H1 (cell line): ENCODE measurements around the gene TFDP1. TPM values are rescaled to one million over a fixed set of nuclear protein-coding genes. Genes with fewer than 3 reads are reported as not detected.

Experiments
- CTCF ChIA-PET: fragments of 300-600 bp; sonication (Branson Sonifier 250); formaldehyde crosslinking; loops from one replicate; lab custom pipeline; 2021; ENCODE audit not compliant: partially characterized antibody; lab: Charles Lee
- POLR2A ChIA-PET: fragments of 300-600 bp; sonication (Branson Sonifier 250); formaldehyde crosslinking; loops from one replicate; lab custom pipeline; 2021; ENCODE audit warnings: inconsistent platforms; ENCODE audit not compliant: partially characterized antibody; lab: Charles Lee
- DNase-seq, 2 experiments: peaks; one replicate each; pipeline versions ENCODE4 v3.0.0 to v3.0.0-alpha.2; 2010 to 2022; ENCODE audit warnings: low spot score in 2 of 2, low read depth in 1 of 2, mixed read lengths in 1 of 2
- FAIRE-seq: peaks from 2 replicates; lab custom pipeline; 2011; peaks lifted over from hg19 to GRCh38; lab: Jason Lieb, UNC
- H2AFZ ChIP-seq: 2 replicates; pipeline ENCODE4 v1.8.1; 2012; ENCODE audit warnings: low read length, inconsistent platforms
- H2AK5ac ChIP-seq: 2 replicates; pipeline ENCODE4 v1.6.1; 2013; ENCODE audit warnings: low read depth, low read length
- H2BK120ac ChIP-seq: replicated peaks from 2 replicates; pipeline ENCODE3; 2013; ENCODE audit warnings: low read depth, low read length, inconsistent platforms
- H2BK12ac ChIP-seq: 2 replicates; pipeline ENCODE4 v1.6.1; 2013; ENCODE audit warnings: low read depth, low read length
- H2BK15ac ChIP-seq: 2 replicates; pipeline ENCODE4 v1.6.1; 2013; ENCODE audit warnings: low read length
- H2BK20ac ChIP-seq: 2 replicates; pipeline ENCODE4 v1.6.1; 2013; ENCODE audit warnings: low read length
- H2BK5ac ChIP-seq: 2 replicates; pipeline ENCODE4 v1.6.1; 2013; ENCODE audit warnings: low read depth, low read length
- H3K14ac ChIP-seq: 2 replicates; pipeline ENCODE4 v1.6.1; 2013; ENCODE audit warnings: inconsistent platforms; ENCODE audit not compliant: insufficient read length
- H3K18ac ChIP-seq: 2 replicates; pipeline ENCODE4 v1.6.1; 2013; ENCODE audit warnings: low read length; ENCODE audit errors: extremely low read depth
- H3K23ac ChIP-seq: 2 replicates; pipeline ENCODE4 v1.6.1; 2013; ENCODE audit warnings: inconsistent platforms; ENCODE audit not compliant: insufficient read length
- H3K23me2 ChIP-seq: 2 replicates; pipeline ENCODE4 v1.6.1; 2013; ENCODE audit warnings: low read depth, low read length
- H3K27ac ChIP-seq: 2 replicates; pipeline ENCODE4 v1.6.1; 2011; ENCODE audit warnings: low read depth, low read length, inconsistent platforms
- H3K27me3 ChIP-seq, 4 experiments: replicated peaks in 1 of 4; 1 replicate in 1 of 4; 2 replicates in 3 of 4; pipeline versions ENCODE4 v1.6.1 to v1.8.1; 2011 to 2013; ENCODE audit warnings: low read length in 3 of 4, mild to moderate bottlenecking in 3 of 4, inconsistent platforms in 2 of 4, mixed read lengths in 2 of 4, moderate library complexity in 1 of 4; ENCODE audit not compliant: control insufficient read depth in 3 of 4, insufficient read depth in 3 of 4; ENCODE audit errors: extremely low read depth in 1 of 4
- H3K36me3 ChIP-seq, 4 experiments: 2 replicates each; pipeline versions ENCODE4 v1.6.1 to v1.8.1; 2011 to 2013; ENCODE audit warnings: mild to moderate bottlenecking in 4 of 4, low read length in 3 of 4, moderate library complexity in 2 of 4, control low read depth in 1 of 4, inconsistent platforms in 1 of 4; ENCODE audit not compliant: insufficient read depth in 4 of 4, control insufficient read depth in 2 of 4
- H3K4ac ChIP-seq: replicated peaks from 2 replicates; pipeline ENCODE3; 2013; ENCODE audit warnings: low read length, low read depth, mixed read lengths, inconsistent platforms; ENCODE audit not compliant: insufficient read length
- H3K4me1 ChIP-seq, 4 experiments: replicated peaks in 1 of 4; 1 replicate in 1 of 4; 2 replicates in 3 of 4; pipeline versions ENCODE4 v1.6.1 to v1.8.1; 2011 to 2013; ENCODE audit warnings: low read length in 3 of 4, inconsistent platforms in 2 of 4, mixed read lengths in 1 of 4; ENCODE audit not compliant: insufficient read depth in 4 of 4, control insufficient read depth in 3 of 4
- H3K4me2 ChIP-seq, 2 experiments: 2 replicates each; pipeline versions ENCODE4 v1.6.1 to v1.8.1; 2011 to 2013; ENCODE audit warnings: low read depth in 2 of 2, low read length in 2 of 2, control low read depth in 1 of 2, inconsistent platforms in 1 of 2, mild to moderate bottlenecking in 1 of 2; ENCODE audit not compliant: insufficient read depth in 1 of 2
- H3K4me3 ChIP-seq, 4 experiments: fragments of 200-600, 300-600 bp in 1 of 4; sonication (generic), shearing (Covaris generic), sonication (Bioruptor Twin) in 1 of 4; 2 replicates each; pipeline versions ENCODE4 v1.5.1 to v1.8.1; 2011 to 2016; ENCODE audit warnings: low read length in 4 of 4, low read depth in 3 of 4, control low read depth in 2 of 4, inconsistent platforms in 2 of 4, mild to moderate bottlenecking in 2 of 4, mixed read lengths in 1 of 4, moderate library complexity in 1 of 4; ENCODE audit not compliant: insufficient read depth in 2 of 4; ENCODE audit errors: extremely low read depth in 1 of 4
- H3K56ac ChIP-seq: replicated peaks from 2 replicates; pipeline ENCODE3; 2013; ENCODE audit warnings: low read depth, mild to moderate bottlenecking, mixed read lengths, low read length, inconsistent platforms; ENCODE audit not compliant: insufficient read length
- H3K79me1 ChIP-seq: 2 replicates; pipeline ENCODE4 v1.6.1; 2013; ENCODE audit warnings: low read depth, low read length, control low read depth
- H3K79me2 ChIP-seq, 2 experiments: 2 replicates each; pipeline versions ENCODE4 v1.6.1 to v1.8.1; 2012 to 2013; ENCODE audit warnings: low read length in 2 of 2, mild to moderate bottlenecking in 2 of 2, inconsistent platforms in 1 of 2; ENCODE audit not compliant: insufficient read depth in 2 of 2, control insufficient read depth in 1 of 2
- H3K9ac ChIP-seq, 4 experiments: replicated peaks in 1 of 4; 1 replicate in 1 of 4; 2 replicates in 3 of 4; pipeline versions ENCODE4 v1.6.1 to v1.8.1; 2011 to 2013; ENCODE audit warnings: low read depth in 3 of 4, low read length in 3 of 4, control low read depth in 2 of 4, mild to moderate bottlenecking in 2 of 4, moderate library complexity in 2 of 4, inconsistent platforms in 1 of 4; ENCODE audit errors: extremely low read depth in 1 of 4
- H3K9me3 ChIP-seq, 2 experiments: 2 replicates each; pipeline versions ENCODE4 v1.6.1 to v1.8.1; 2012 to 2013; ENCODE audit warnings: mild to moderate bottlenecking in 2 of 2, moderate library complexity in 2 of 2, control low read depth in 1 of 2, inconsistent platforms in 1 of 2, low read depth in 1 of 2, low read length in 1 of 2, mixed read lengths in 1 of 2; ENCODE audit not compliant: insufficient read depth in 2 of 2
- H4K20me1 ChIP-seq, 2 experiments: replicated peaks in 1 of 2; 2 replicates each; pipeline versions ENCODE3 to v1.8.1; 2011 to 2013; ENCODE audit warnings: inconsistent platforms in 2 of 2, low read length in 2 of 2, mild to moderate bottlenecking in 1 of 2; ENCODE audit not compliant: insufficient read depth in 2 of 2, control insufficient read depth in 1 of 2
- H4K5ac ChIP-seq: 2 replicates; pipeline ENCODE4 v1.6.1; 2013; ENCODE audit warnings: low read length, low read depth, mixed read lengths, inconsistent platforms; ENCODE audit not compliant: insufficient read length
- H4K8ac ChIP-seq: 2 replicates; pipeline ENCODE4 v1.8.0; 2013; ENCODE audit warnings: mild to moderate bottlenecking, moderate library complexity, low read length, inconsistent platforms; ENCODE audit not compliant: insufficient read depth; ENCODE audit errors: extremely low read depth
- H4K91ac ChIP-seq: replicated peaks from 2 replicates; pipeline ENCODE3; 2013; ENCODE audit warnings: low read length, mixed read lengths, inconsistent platforms; ENCODE audit not compliant: insufficient read length
- ATF3 ChIP-seq: IDR thresholded peaks from 2 replicates; pipeline ENCODE4 v1.6.1; 2011; ENCODE audit warnings: low read depth, mild to moderate bottlenecking, low read length; ENCODE audit not compliant: insufficient read depth
- CBX5 ChIP-seq: fragments of 300-800, 300-1000 bp; sonication (generic); IDR thresholded peaks from 2 replicates; pipeline ENCODE4 v1.7.1; 2016; ENCODE audit warnings: antibody characterized with exemption, low read length, low read depth
- CEBPB ChIP-seq: IDR thresholded peaks from 2 replicates; pipeline ENCODE4 v1.6.1; 2012; ENCODE audit warnings: low read depth, low read length
- CREB1 ChIP-seq: IDR thresholded peaks from 2 replicates; pipeline ENCODE4 v1.6.1; 2012; ENCODE audit warnings: inconsistent platforms
- HDAC2 ChIP-seq, 2 experiments: fragments of 300-600 bp in 1 of 2; sonication (generic) in 1 of 2; IDR thresholded peaks; 2 replicates each; pipeline ENCODE4 v1.6.1; 2011 to 2012; ENCODE audit warnings: low read depth in 2 of 2, low read length in 2 of 2, mild to moderate bottlenecking in 2 of 2, moderate library complexity in 2 of 2, borderline replicate concordance in 1 of 2, inconsistent platforms in 1 of 2
- KDM5A ChIP-seq: fragments of 200-600 bp; IDR thresholded peaks from 2 replicates; pipeline ENCODE4 v1.7.1; 2012; ENCODE audit warnings: mild to moderate bottlenecking, low read length, inconsistent platforms, mixed read lengths
- POLR2A ChIP-seq, 2 experiments: IDR thresholded peaks; 1 replicate in 1 of 2; 2 replicates in 1 of 2; pipeline ENCODE4 v1.6.1; 2011; ENCODE audit warnings: low read depth in 2 of 2, low read length in 2 of 2, mild to moderate bottlenecking in 2 of 2; ENCODE audit errors: control extremely low read depth in 1 of 2
- RBBP5 ChIP-seq: IDR thresholded peaks from 2 replicates; pipeline ENCODE4 v1.7.1; 2012; ENCODE audit warnings: low read depth, mild to moderate bottlenecking, inconsistent platforms, low read length, moderate library complexity, borderline replicate concordance
- RXRA ChIP-seq: IDR thresholded peaks from 2 replicates; pipeline ENCODE4 v1.6.1; 2011; ENCODE audit warnings: low read depth, mild to moderate bottlenecking, low read length, moderate library complexity; ENCODE audit not compliant: insufficient read depth
- SRF ChIP-seq: IDR thresholded peaks from 2 replicates; pipeline ENCODE4 v1.6.1; 2011; ENCODE audit warnings: mild to moderate bottlenecking, low read depth, low read length, moderate library complexity
- SUZ12 ChIP-seq: fragments of 200-600 bp; sonication (generic); IDR thresholded peaks from 2 replicates; pipeline ENCODE4 v1.6.1; 2012; ENCODE audit warnings: mild to moderate bottlenecking, inconsistent platforms, low read length, moderate library complexity, mixed read lengths
- ZNF274 ChIP-seq: IDR thresholded peaks from 2 replicates; pipeline ENCODE4 v1.7.0; 2012; ENCODE audit warnings: low read length, borderline replicate concordance; ENCODE audit errors: extremely low read depth
- WGBS, 2 experiments: shearing (Covaris generic) in 1 of 2; methylation state at CpG; one replicate each; pipeline versions ENCODE4 v1.1.6 to v1.1.7; 2013 to 2015; ENCODE audit warnings: low lambda C conversion rate in 2 of 2, mixed read lengths in 2 of 2, inconsistent platforms in 1 of 2, low coverage in 1 of 2, missing lambda C conversion rate in 1 of 2; ENCODE audit not compliant: insufficient replicate concordance in 2 of 2, insufficient coverage in 1 of 2, insufficient read length in 1 of 2; ENCODE audit errors: extremely low coverage in 1 of 2, missing lambda C conversion rate in 1 of 2; 5-methylcytosine and 5-hydroxymethylcytosine counted together
- polyA plus RNA-seq, 7 experiments: library from polyadenylated mRNA; depleted of rRNA in 3 of 7; stranded (reverse) in 5 of 7; unstranded in 2 of 7; fragments of >200 nt in 5 of 7; fragments of 200-250 nt in 2 of 7; gene quantifications; 1 replicate in 5 of 7; 2 replicates in 1 of 7; 4 replicates in 1 of 7; pipeline versions ENCODE4 v1.2.1 to v1.2.3, GENCODE V29; 2011 to 2013; ENCODE audit warnings: missing spikeins in 2 of 7, mixed read lengths in 2 of 7
- total RNA-seq: library from RNA; stranded (reverse); fragmentation: NEBNext Ultra II Directional; extraction: Animal tissue kit (Norgen Biotek cat#: 25700); gene quantifications from 2 replicates; pipeline ENCODE4 v1.2.1, GENCODE V29; 2021

The TFDP1 gene
- total and polyA plus RNA-seq, 2 of the 8 experiments (the other 6 are each of a cell fraction or from before 2014, with no cell fraction given): 43.6 to 81.9 TPM

DNA sequence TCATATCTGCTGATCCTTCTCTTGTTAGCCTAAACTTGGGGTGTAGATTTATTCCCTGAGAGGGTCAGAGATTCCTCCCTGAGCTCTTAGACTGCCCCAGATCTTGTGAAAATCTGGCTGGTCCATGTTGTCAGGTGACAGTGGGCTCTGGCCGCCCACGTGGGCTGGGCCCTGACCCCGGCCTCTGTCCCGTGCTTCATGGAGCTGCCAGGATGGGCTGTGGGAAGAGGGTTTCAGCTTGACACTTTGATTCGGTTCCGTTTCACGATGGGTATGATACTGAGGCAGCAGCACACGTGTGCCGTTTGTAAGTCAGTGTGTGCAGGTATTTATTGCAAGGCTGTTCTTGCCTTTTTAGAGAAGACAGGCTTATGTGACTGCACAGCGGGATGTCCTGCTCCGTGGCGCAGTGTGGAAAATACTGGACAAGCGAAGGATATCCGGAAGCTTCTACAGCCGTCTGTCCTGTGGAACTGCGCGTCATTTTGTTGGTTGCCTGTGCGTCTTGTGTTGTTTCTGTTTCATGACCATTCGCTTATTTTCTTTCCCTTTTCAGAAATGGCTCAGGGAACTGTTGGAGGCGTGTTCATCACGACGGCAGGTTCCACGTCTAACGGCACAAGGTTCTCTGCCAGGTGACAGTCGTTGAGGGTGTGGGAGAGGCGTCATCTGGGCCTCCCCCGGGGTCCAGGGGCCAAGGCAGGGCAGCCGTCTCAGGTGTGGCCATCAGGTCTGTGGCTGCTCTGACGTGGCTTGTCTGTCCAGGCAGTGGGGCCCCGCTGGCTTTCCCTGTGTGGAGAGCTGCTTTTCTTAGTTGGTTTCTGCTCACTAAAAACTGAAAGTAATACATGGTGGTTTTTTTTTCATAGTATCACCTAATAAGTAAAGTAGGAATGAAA lies 53.0 kb downstream of the TFDP1 start:
- no peak overlapping the region for H2BK12ac ChIP-seq
- no peak overlapping the region for H2AFZ ChIP-seq
- H2BK5ac ChIP-seq: no peak overlapping the region
- no peak overlapping the region for H3K4me2 ChIP-seq
- H3K27me3 ChIP-seq: no peaks in the 10 kb centered on the region
- no peak overlapping the region for H3K18ac ChIP-seq
- no peak overlapping the region for H3K56ac ChIP-seq
- H3K23ac ChIP-seq: no peak overlapping the region
- no peak overlapping the region for H2BK15ac ChIP-seq
- H4K5ac ChIP-seq: no peak overlapping the region
- no peak overlapping the region for H4K8ac ChIP-seq
- H3K36me3 ChIP-seq: peaks cover 14 to 78% (median 58%) of the 10 kb centered on the region in 4 experiments
- no peaks in the 10 kb centered on the region for H3K79me2 ChIP-seq
- H3K9me3 ChIP-seq: peaks cover 10 to 22% of the 10 kb centered on the region in 2 experiments
- WGBS, 2 experiments: 95% methylated on average over 30 of the region's 30 CpGs; no CpG with 5 or more reads in 1 of the 2 experiments
- H3K4ac ChIP-seq: no peak overlapping the region
- H2BK120ac ChIP-seq: no peak overlapping the region
- peaks cover 0 to 5% of the 10 kb centered on the region in 2 experiments for H4K20me1 ChIP-seq
- no peak overlapping the region for H2AK5ac ChIP-seq
- DNase-seq (no peak), FAIRE-seq (no peak)
- no peaks in the 10 kb centered on the region for H3K79me1 ChIP-seq
- H3K9ac ChIP-seq: no peak overlapping the region
- H3K14ac ChIP-seq: no peak overlapping the region
- H3K4me1 ChIP-seq: no peaks in the 10 kb centered on the region
- no peaks in the 10 kb centered on the region for H3K23me2 ChIP-seq
- H4K91ac ChIP-seq: no peak overlapping the region
- POLR2A ChIA-PET: no interaction called here
- H3K27ac ChIP-seq: no peak overlapping the region
- H3K4me3 ChIP-seq: no peak overlapping the region
- no peak overlapping the region for H2BK20ac ChIP-seq
- CTCF ChIA-PET: interaction anchor here (1.3 to 1.7 kb wide), 4 partner anchors 16 to 165 kb away, joined by 3 to 4 read pairs (median 3); no protein-coding TSS in a partner anchor
- TF ChIP-seq CREB1 (no peak), CBX5 (no peak), SRF (no peak), CEBPB (no peak), RBBP5 (no peak), POLR2A (IDR thresholded peaks at IDR 0.05; ENCODE audit: control extremely low read depth in 1 of 2, low read depth in 2 of 2, low read length in 2 of 2) (no peak), KDM5A (no peak), ZNF274 (no peak), RXRA (no peak), SUZ12 (no peak), ATF3 (no peak), HDAC2 (IDR thresholded peaks at IDR 0.05; ENCODE audit: borderline replicate concordance in 1 of 2, low read depth in 2 of 2, low read length in 2 of 2) (no peak)
